ENCODE measurements around the gene SFMBT1.
"Not testable (repeated sequence)": the region's sequence is repeated elsewhere in the genome, so short reads cannot be mapped to it uniquely, and the experiment has no call there.

Gene SFMBT1

DNA sequence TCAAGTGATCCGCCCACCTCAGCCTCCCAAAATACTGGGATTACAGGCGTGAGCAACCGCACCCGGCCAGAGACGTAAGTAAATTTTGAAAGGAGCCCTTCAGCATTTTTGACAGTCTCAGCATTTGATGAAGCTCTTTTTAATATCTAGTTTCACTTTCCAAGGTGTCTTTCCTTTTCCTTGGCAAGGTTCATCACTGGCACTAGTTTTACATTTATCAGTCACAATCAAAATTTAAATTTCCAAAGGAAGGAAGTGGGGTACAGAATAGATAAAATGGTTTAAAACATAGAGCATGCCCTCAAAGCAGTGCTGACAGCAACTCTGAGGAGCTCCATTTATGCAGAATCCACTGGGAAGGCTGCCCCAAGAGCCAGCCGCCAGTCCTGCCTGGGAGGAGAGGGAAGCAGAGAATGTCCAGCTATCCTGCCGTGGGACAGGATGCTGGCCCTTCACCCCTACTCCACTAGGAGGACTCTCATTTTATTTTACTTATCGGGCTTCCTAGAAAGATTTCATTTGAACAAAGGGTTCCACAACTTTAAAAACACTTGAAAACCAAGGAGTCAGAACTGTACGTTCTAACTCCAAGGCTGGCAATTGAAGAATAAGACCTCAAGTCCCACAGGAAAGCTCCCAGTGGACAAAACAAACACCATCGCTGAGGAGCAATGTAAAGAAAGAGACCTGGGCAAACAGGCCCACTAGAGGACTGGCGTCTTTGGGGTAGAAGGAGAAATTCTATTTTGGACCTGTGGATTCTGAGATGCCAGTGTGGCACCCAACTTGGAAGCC is 9.9 kb downstream of the SFMBT1 start:
- Histone ChIP-seq H3K27ac (ENCODE audit: low read depth, low read length, poor library complexity, severe bottlenecking) (no peak overlapping the region), H3K4me3 (ENCODE audit: low read depth, low read length, poor library complexity, severe bottlenecking) (no peak overlapping the region), H3K79me2 (ENCODE audit: insufficient read depth, low read length) (peaks cover 8% of the 10 kb centered on the region), H3K36me3 (ENCODE audit: insufficient read depth, low read length) (no peaks in the 10 kb centered on the region), H3K9ac (ENCODE audit: low read length) (no peak overlapping the region), H3K4me1 (ENCODE audit: insufficient read depth, low read length, severe bottlenecking) (peaks cover 14% of the 10 kb centered on the region), H4K20me1 (ENCODE audit: insufficient read depth, low read length) (peaks cover 3% of the 10 kb centered on the region; the same call in 1 of the 2 replicates), H3K9me2 (ENCODE audit: low read depth, low read length) (no peaks in the 10 kb centered on the region), H2AFZ (ENCODE audit: low read length) (no peak overlapping the region), H3K27me3 (ENCODE audit: insufficient read depth, low read length) (no peaks in the 10 kb centered on the region), H3F3A (ENCODE audit: insufficient read depth, low read length) (no peaks in the 10 kb centered on the region), H3K9me3 (ENCODE audit: low read length) (no peaks in the 10 kb centered on the region), H3K4me2 (ENCODE audit: low read length) (no peak overlapping the region)
- TF ChIP-seq CTCF (IDR thresholded peaks at IDR 0.05; ENCODE audit: low read length), result no peak
- no peak for TF ChIP-seq EZH2 (IDR thresholded peaks at IDR 0.05; ENCODE audit: borderline replicate concordance, low read length)

DNA sequence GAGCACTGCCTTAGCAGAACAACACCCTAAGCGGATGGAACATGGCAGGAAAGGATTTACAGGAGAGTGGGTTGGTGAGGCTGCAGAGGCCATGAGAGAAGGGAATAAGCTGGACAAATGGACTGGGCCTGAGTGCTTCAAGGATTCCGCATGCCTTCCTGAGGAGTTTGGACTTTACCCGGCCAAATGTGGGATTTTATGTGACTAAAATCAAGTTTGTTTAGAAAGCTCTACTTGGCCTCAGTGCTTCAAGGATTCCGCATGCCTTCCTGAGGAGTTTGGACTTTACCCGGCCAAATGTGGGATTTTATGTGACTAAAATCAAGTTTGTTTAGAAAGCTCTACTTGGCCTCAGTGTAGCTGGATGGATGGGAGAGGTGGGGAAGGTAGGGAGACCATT is 10.9 kb downstream of the SFMBT1 start:
- not testable (repeated sequence) for H3K27ac ChIP-seq (ENCODE audit: low read depth, low read length, poor library complexity, severe bottlenecking); H3K4me3 ChIP-seq (ENCODE audit: low read depth, low read length, poor library complexity, severe bottlenecking); H3K9me3 ChIP-seq (ENCODE audit: low read length); H2AFZ ChIP-seq (ENCODE audit: low read length); H3K27me3 ChIP-seq (ENCODE audit: insufficient read depth, low read length); H4K20me1 ChIP-seq (ENCODE audit: insufficient read depth, low read length); H3K9me2 ChIP-seq (ENCODE audit: low read depth, low read length); H3K4me2 ChIP-seq (ENCODE audit: low read length); H3K9ac ChIP-seq (ENCODE audit: low read length); H3F3A ChIP-seq (ENCODE audit: insufficient read depth, low read length); H3K36me3 ChIP-seq (ENCODE audit: insufficient read depth, low read length)
- Histone ChIP-seq H3K4me1 (ENCODE audit: insufficient read depth, low read length, severe bottlenecking) (peaks cover 10% of the 10 kb centered on the region), H3K79me2 (ENCODE audit: insufficient read depth, low read length) (peaks cover 15% of the 10 kb centered on the region)

DNA sequence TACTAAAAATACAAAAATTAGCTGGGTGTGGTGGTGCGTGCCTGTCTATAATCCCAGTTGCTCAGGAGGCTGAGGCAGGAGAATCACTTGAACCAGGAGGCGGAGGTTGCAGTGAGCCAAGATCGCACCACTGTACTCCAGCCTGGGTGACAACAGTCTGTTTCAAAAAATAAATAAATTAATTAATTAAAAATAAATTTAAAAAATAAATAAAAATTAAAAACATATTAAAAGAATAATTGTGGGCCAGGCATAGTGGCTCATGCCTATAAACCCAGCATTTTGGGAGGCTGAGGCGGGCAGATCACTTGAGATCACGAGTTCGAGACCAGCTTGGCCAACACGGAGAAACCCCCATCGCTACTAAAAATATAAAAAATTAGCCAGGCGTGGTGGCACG is 11.5 kb downstream of the SFMBT1 start:
- not testable (repeated sequence) for H3K9ac ChIP-seq (ENCODE audit: low read length); H3K9me3 ChIP-seq (ENCODE audit: low read length); H4K20me1 ChIP-seq (ENCODE audit: insufficient read depth, low read length); H2AFZ ChIP-seq (ENCODE audit: low read length); H3K27ac ChIP-seq (ENCODE audit: low read depth, low read length, poor library complexity, severe bottlenecking); H3K4me2 ChIP-seq (ENCODE audit: low read length); H3K9me2 ChIP-seq (ENCODE audit: low read depth, low read length); H3K36me3 ChIP-seq (ENCODE audit: insufficient read depth, low read length); H3F3A ChIP-seq (ENCODE audit: insufficient read depth, low read length); H3K4me3 ChIP-seq (ENCODE audit: low read depth, low read length, poor library complexity, severe bottlenecking); H3K27me3 ChIP-seq (ENCODE audit: insufficient read depth, low read length)
- peaks cover 10% of the 10 kb centered on the region for H3K4me1 ChIP-seq (ENCODE audit: insufficient read depth, low read length, severe bottlenecking)
- peaks cover 21% of the 10 kb centered on the region for H3K79me2 ChIP-seq (ENCODE audit: insufficient read depth, low read length)

DNA sequence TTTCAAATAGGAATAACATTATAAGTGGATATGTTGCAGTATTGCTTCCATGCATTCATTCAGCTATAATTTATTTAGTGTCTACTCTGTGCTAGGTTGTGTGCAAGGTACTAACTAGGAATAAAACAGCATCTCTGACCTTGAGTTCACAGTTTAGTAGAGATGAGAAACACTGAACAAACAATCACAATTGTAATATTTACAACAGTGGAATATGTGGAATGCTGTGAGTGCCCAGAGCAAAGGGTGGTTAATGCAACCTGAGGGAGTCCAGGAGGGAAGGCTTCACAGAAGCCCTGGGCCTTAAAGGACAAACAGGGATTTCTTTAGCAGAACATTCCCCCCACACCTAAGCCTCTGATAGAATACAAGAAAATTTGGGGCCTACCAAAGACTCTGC is 13.3 kb downstream of the SFMBT1 start:
- H3K79me2 ChIP-seq (ENCODE audit: insufficient read depth, low read length), result peaks cover 21% of the 10 kb centered on the region
- no peak overlapping the region for H3K4me2 ChIP-seq (ENCODE audit: low read length)
- H3K9me3 ChIP-seq (ENCODE audit: low read length), result no peaks in the 10 kb centered on the region
- peaks cover 11% of the 10 kb centered on the region for H3K4me1 ChIP-seq (ENCODE audit: insufficient read depth, low read length, severe bottlenecking)
- no peaks in the 10 kb centered on the region for H3K36me3 ChIP-seq (ENCODE audit: insufficient read depth, low read length)
- H4K20me1 ChIP-seq (ENCODE audit: insufficient read depth, low read length), result no peaks in the 10 kb centered on the region
- no peak for TF ChIP-seq EZH2 (IDR thresholded peaks at IDR 0.05; ENCODE audit: borderline replicate concordance, low read length)
- H3K9ac ChIP-seq (ENCODE audit: low read length), result no peak overlapping the region
- H3K9me2 ChIP-seq (ENCODE audit: low read depth, low read length), result no peaks in the 10 kb centered on the region
- H3K4me3 ChIP-seq (ENCODE audit: low read depth, low read length, poor library complexity, severe bottlenecking), result no peak overlapping the region
- H3K27me3 ChIP-seq (ENCODE audit: insufficient read depth, low read length), result no peaks in the 10 kb centered on the region
- H3K27ac ChIP-seq (ENCODE audit: low read depth, low read length, poor library complexity, severe bottlenecking), result no peak overlapping the region
- no peaks in the 10 kb centered on the region for H3F3A ChIP-seq (ENCODE audit: insufficient read depth, low read length)
- no peak overlapping the region for H2AFZ ChIP-seq (ENCODE audit: low read length)
